ENCODE results near the gene TMEM63C.

- no peak for TF ChIP-seq POLR2A (IDR thresholded peaks at IDR 0.05)
- TF ChIP-seq CTCF (IDR thresholded peaks at IDR 0.05) = no peak
Measured at GRCh38 chr14:77258566-77258965, 77.0 kb downstream of the TMEM63C start.
